ENCODE measurements around the gene EML5. TPM values are rescaled to one million over a fixed set of nuclear protein-coding genes. Genes with fewer than 3 reads are reported as not detected.

The EML5 gene
- total and polyA plus RNA-seq, 3 donors from 2014 or later = 4.2 to 19.3 (median 17.7) TPM

DNA sequence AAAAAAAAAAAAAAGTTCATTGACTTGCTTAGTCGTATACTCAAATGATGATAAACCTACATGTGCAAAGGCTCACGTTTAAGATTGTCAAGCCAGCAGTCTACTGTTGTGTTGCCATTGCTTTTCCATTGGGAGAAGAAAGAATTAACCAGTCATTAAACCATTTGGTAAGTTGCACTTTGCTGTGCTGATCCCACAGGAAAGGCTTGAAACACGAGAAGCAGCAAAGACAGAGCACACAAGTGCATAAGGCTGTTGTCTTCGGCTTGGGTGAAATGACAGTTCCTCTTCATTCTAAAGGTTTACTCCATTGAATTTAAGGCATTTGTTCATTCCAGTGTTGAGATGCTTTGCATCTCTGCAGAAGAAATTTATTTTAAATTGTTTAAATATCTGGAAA is 179.8 kb downstream of the EML5 start:
- H3K36me3 ChIP-seq (ENCODE audit: low read depth, missing control alignments) = no peaks in the 10 kb centered on the region

DNA sequence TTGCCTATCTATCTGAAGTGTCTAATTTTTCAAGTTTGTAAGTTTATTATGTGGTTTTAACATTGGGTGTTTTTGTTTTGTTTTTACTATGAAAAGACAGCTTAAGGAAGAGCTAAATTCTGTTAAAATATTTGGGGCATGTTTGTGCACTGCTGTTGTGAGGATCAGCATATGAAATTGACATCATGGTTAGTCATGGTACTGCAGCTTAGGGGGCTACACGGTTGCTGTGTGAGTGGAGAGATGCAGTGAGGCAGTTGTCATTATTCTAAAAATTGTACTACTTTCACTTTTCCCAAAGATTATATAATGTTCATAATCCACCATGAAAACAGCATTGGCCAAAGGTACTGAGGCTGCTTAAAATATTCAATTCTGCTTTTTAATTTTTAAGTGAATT is 180.9 kb downstream of the EML5 start:
- H3K4me3 ChIP-seq = no peak overlapping the region
- no peaks in the 10 kb centered on the region for H3K27me3 ChIP-seq
- WGBS, 2 donors = 35 to 42% methylated on average over 1 of the region's 1 CpG
- TF ChIP-seq, protein P1, sequence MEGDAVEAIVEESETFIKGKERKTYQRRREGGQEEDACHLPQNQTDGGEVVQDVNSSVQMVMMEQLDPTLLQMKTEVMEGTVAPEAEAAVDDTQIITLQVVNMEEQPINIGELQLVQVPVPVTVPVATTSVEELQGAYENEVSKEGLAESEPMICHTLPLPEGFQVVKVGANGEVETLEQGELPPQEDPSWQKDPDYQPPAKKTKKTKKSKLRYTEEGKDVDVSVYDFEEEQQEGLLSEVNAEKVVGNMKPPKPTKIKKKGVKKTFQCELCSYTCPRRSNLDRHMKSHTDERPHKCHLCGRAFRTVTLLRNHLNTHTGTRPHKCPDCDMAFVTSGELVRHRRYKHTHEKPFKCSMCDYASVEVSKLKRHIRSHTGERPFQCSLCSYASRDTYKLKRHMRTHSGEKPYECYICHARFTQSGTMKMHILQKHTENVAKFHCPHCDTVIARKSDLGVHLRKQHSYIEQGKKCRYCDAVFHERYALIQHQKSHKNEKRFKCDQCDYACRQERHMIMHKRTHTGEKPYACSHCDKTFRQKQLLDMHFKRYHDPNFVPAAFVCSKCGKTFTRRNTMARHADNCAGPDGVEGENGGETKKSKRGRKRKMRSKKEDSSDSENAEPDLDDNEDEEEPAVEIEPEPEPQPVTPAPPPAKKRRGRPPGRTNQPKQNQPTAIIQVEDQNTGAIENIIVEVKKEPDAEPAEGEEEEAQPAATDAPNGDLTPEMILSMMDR (IDR thresholded peaks at IDR 0.05) = no peak
- no peak for TF ChIP-seq POLR2A (IDR thresholded peaks at IDR 0.05)
- no peaks in the 10 kb centered on the region for H3K36me3 ChIP-seq (ENCODE audit: low read depth, missing control alignments)
- no peaks in the 10 kb centered on the region for H3K4me1 ChIP-seq
- intact Hi-C loops (cut with DNase I; ENCODE audit: low total_unique reads) = no loop called here
- DNase-seq = no peak
- H3K27ac ChIP-seq = no peak overlapping the region
- no peaks in the 10 kb centered on the region for H3K9me3 ChIP-seq

More for the DNA sequence above, 179.8 kb downstream of the EML5 start:
- no peak for TF ChIP-seq POLR2A (IDR thresholded peaks at IDR 0.05)
- TF ChIP-seq, protein P1 (IDR thresholded peaks at IDR 0.05) = no peak
- Histone ChIP-seq H3K27ac (no peak overlapping the region), H3K9me3 (no peaks in the 10 kb centered on the region), H3K4me1 (no peaks in the 10 kb centered on the region), H3K4me3 (no peak overlapping the region), H3K27me3 (no peaks in the 10 kb centered on the region)
- DNase-seq = no peak
- WGBS, 2 donors = 75 to 86% methylated on average over 4 of the region's 4 CpGs
- intact Hi-C loops (cut with DNase I; ENCODE audit: low total_unique reads) = no loop called here

DNA sequence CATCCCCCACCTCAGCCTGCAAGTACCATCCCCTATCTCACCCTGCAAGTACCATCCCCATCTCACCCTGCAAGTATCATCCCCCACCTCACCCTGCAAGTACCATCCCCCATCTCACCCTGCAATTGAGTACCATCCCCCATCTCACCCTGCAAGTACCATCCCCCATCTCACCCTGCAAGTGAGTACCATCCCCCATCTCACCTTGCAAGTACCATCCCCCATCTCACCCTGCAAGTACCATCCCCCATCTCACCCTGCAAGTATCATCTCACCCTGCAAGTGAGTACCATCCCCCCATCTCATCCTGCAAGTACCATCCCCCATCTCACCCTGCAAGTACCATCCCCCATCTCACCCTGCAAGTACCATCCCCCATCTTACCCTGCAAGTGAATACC is 184.9 kb downstream of the EML5 start:
- Histone ChIP-seq H3K9me3 (no peaks in the 10 kb centered on the region), H3K4me1 (no peaks in the 10 kb centered on the region), H3K4me3 (no peak overlapping the region), H3K27me3 (no peaks in the 10 kb centered on the region), H3K27ac (no peak overlapping the region), H3K36me3 (ENCODE audit: low read depth, missing control alignments) (no peaks in the 10 kb centered on the region)
- DNase-seq = no peak
- intact Hi-C loops (cut with DNase I; ENCODE audit: low total_unique reads) = no loop called here
- TF ChIP-seq, protein P1 (IDR thresholded peaks at IDR 0.05) = no peak
- TF ChIP-seq POLR2A (IDR thresholded peaks at IDR 0.05) = no peak

DNA sequence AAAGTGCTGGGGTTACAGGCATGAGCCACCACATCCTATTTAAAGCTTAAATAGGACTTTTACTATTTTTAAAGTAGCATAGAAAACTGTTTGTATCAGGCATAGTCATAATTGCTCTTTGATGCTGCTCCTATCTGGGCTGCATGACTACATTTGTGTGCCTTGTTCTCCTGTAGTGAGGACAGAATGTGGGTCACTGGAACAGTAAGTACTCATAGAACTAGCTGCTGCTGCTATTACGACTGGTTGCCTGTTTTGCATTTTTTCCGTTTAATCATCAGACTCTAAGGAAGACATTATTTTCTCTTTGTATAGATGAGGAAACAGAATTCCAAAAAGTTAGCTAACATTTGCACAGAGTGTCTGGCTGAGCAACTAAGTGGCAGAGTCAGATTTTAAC is 187.2 kb downstream of the EML5 start:
- H3K36me3 ChIP-seq (ENCODE audit: low read depth, missing control alignments) = no peaks in the 10 kb centered on the region
- no peak for TF ChIP-seq POLR2A (IDR thresholded peaks at IDR 0.05)
- TF ChIP-seq, protein P1 (IDR thresholded peaks at IDR 0.05) = no peak
- no peaks in the 10 kb centered on the region for H3K4me1 ChIP-seq
- no peaks in the 10 kb centered on the region for H3K9me3 ChIP-seq
- H3K4me3 ChIP-seq = no peak overlapping the region
- H3K27ac ChIP-seq = peak overlapping the region in 1 of 2 donors; percentile 50
- 25 to 41% methylated on average over 2 of the region's 2 CpGs for WGBS, 2 donors
- no peak for DNase-seq
- intact Hi-C loops (cut with DNase I; ENCODE audit: low total_unique reads) = no loop called here
- no peaks in the 10 kb centered on the region for H3K27me3 ChIP-seq

DNA sequence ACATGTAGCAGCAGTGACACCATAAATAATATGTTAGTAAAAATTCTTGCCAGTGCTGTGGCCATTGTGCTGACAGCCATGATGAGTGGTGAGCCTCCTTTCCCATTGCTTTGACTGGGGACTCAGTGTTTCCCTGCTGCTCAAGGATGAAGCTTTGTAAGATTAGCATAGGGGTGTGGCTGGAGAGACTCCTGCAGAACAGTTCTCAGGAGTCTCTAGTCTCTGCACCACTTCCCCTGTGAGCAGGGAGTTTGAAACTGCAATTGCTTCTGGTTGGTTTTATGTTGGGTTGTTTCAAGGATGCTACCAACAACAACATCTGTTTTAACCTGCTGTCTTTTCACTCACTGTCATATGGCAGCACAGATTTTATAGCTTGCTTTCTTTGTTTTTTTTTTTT is 188.5 kb downstream of the EML5 start:
- intact Hi-C loops (cut with DNase I; ENCODE audit: low total_unique reads) = no loop called here
- TF ChIP-seq POLR2A (IDR thresholded peaks at IDR 0.05) = no peak
- TF ChIP-seq, protein P1 (IDR thresholded peaks at IDR 0.05) = no peak
- no peaks in the 10 kb centered on the region for H3K27me3 ChIP-seq
- no peaks in the 10 kb centered on the region for H3K9me3 ChIP-seq
- H3K4me3 ChIP-seq = no peak overlapping the region
- H3K27ac ChIP-seq = no peak overlapping the region
- no peaks in the 10 kb centered on the region for H3K4me1 ChIP-seq
- H3K36me3 ChIP-seq (ENCODE audit: low read depth, missing control alignments) = no peaks in the 10 kb centered on the region
- no peak for DNase-seq

Measured in testis (tissue), 3 donors.